ENCODE results near the gene ASTL.

ASTL gene

GRCh38 chr2:96118698-96119388 lies 19.5 kb downstream of the ASTL start:
- intact Hi-C loops (cut with DNase I): loop anchor here (10.0 kb wide), 1 partner anchor 94 kb away; no protein-coding TSS in a partner anchor
- no peak for DNase-seq

GRCh38 chr2:96117701-96118588 lies 20.4 kb downstream of the ASTL start:
- intact Hi-C loops (cut with DNase I): loop anchor here (10.0 kb wide), 1 partner anchor 93 kb away; no protein-coding TSS in a partner anchor
- DNase-seq: no peak

- DNase-seq: peak in 39 of 42 donors; percentile 17 to 82 (median 59)
- intact Hi-C loops (cut with DNase I): loop anchor here (10.0 kb wide), 1 partner anchor 92 kb away; no protein-coding TSS in a partner anchor
Measured at GRCh38 chr2:96116879-96117533, 21.3 kb downstream of the ASTL start.

GRCh38 chr2:96116424-96116878 lies 21.9 kb downstream of the ASTL start, which contains the start of gene ADRA2B:
Gene ADRA2B, minus strand, starts transcription at chr2:96116571. Its CDS starts 422 bp downstream, at chr2:96116149.
- DNase-seq: peak in 25 of 42 donors; percentile 17 to 73 (median 42)
- intact Hi-C loops (cut with DNase I): loop anchor here (10.0 kb wide), 1 partner anchor 92 kb away; no protein-coding TSS in a partner anchor

GRCh38 chr2:96115631-96116423 lies 22.5 kb downstream of the ASTL start:
- intact Hi-C loops (cut with DNase I): loop anchor here (10.0 kb wide), 1 partner anchor 91 kb away; no protein-coding TSS in a partner anchor
- DNase-seq: no peak

GRCh38 chr2:96114903-96115581 lies 23.3 kb downstream of the ASTL start:
- intact Hi-C loops (cut with DNase I): loop anchor here (10.0 kb wide), 1 partner anchor 90 kb away; no protein-coding TSS in a partner anchor
- DNase-seq: no peak

GRCh38 chr2:96114546-96114902 lies 23.8 kb downstream of the ASTL start:
- intact Hi-C loops (cut with DNase I): loop anchor here (10.0 kb wide), 1 partner anchor 90 kb away; no protein-coding TSS in a partner anchor

GRCh38 chr2:96113951-96114350 lies 24.4 kb downstream of the ASTL start:
- DNase-seq: peak in 16 of 42 donors; percentile 15 to 58 (median 35)
- intact Hi-C loops (cut with DNase I): loop anchor here (10.0 kb wide), 1 partner anchor 89 kb away; no protein-coding TSS in a partner anchor

More at GRCh38 chr2:96114546-96114902, 23.8 kb downstream of the ASTL start:
- DNase-seq: no peak

- intact Hi-C loops (cut with DNase I): loop anchor here (10.0 kb wide), 1 partner anchor 89 kb away; no protein-coding TSS in a partner anchor
- DNase-seq: no peak
Measured at GRCh38 chr2:96113367-96113677, 25.0 kb downstream of the ASTL start.

- intact Hi-C loops (cut with DNase I): loop anchor here (10.0 kb wide), 1 partner anchor 88 kb away; no protein-coding TSS in a partner anchor
- no peak for DNase-seq
Measured at GRCh38 chr2:96112501-96113366, 25.6 kb downstream of the ASTL start.

- intact Hi-C loops (cut with DNase I): loop anchor here (10.0 kb wide), 1 partner anchor 87 kb away; no protein-coding TSS in a partner anchor
- DNase-seq: peak in 5 of 42 donors; percentile 26 to 70 (median 39)
Measured at GRCh38 chr2:96111823-96112500, 26.3 kb downstream of the ASTL start.

GRCh38 chr2:96111257-96111640 lies 27.1 kb downstream of the ASTL start:
- intact Hi-C loops (cut with DNase I): loop anchor here (10.0 kb wide), 1 partner anchor 86 kb away; no protein-coding TSS in a partner anchor

GRCh38 chr2:96110621-96111256 lies 27.6 kb downstream of the ASTL start:
- intact Hi-C loops (cut with DNase I): loop anchor here (10.0 kb wide), 1 partner anchor 86 kb away; no protein-coding TSS in a partner anchor
- DNase-seq: no peak

More at GRCh38 chr2:96111257-96111640, 27.1 kb downstream of the ASTL start:
- peak in 1 of 42 donors; percentile 20 for DNase-seq

GRCh38 chr2:96109931-96110511 lies 28.3 kb downstream of the ASTL start:
- no peak for DNase-seq
- intact Hi-C loops (cut with DNase I): loop anchor here (10.0 kb wide), 1 partner anchor 85 kb away; no protein-coding TSS in a partner anchor

GRCh38 chr2:96109361-96109680 lies 29.0 kb downstream of the ASTL start:
- intact Hi-C loops (cut with DNase I): no loop called here
- DNase-seq: no peak

Data from head of caudate nucleus (tissue), 42 donors.